Glutamatergic neuron (in vitro differentiated cells): Measurements from ENCODE around the gene PPP6R2. TPM values are rescaled to one million over a fixed set of nuclear protein-coding genes. Genes with fewer than 3 reads are reported as not detected.
A peak's percentile ranks its signal among the peaks of the same experiment; 100 is the strongest.

Experiments used
- DNase-seq: peaks from one replicate; pipeline ENCODE4 v3.0.0; 2022
- H3K27ac Mint-ChIP-seq: one replicate; pipeline ENCODE4 v1.8.0; 2020; ENCODE audit warnings: mild to moderate bottlenecking, mixed read lengths, inconsistent platforms; ENCODE audit not compliant: unreplicated experiment
- H3K27me3 Mint-ChIP-seq: one replicate; pipeline ENCODE4 v1.8.0; 2020; ENCODE audit warnings: mild to moderate bottlenecking, moderate library complexity, mixed read lengths, inconsistent platforms; ENCODE audit not compliant: unreplicated experiment
- H3K36me3 Mint-ChIP-seq: one replicate; pipeline ENCODE4 v1.8.0; 2020; ENCODE audit warnings: mild to moderate bottlenecking, mixed read lengths, inconsistent platforms; ENCODE audit not compliant: unreplicated experiment
- H3K4me1 Mint-ChIP-seq: one replicate; pipeline ENCODE4 v1.8.0; 2020; ENCODE audit warnings: mild to moderate bottlenecking, low read depth, mixed read lengths, inconsistent platforms; ENCODE audit not compliant: unreplicated experiment
- H3K4me3 Mint-ChIP-seq: one replicate; pipeline ENCODE4 v1.8.0; 2020; ENCODE audit warnings: mild to moderate bottlenecking, mixed read lengths, inconsistent platforms; ENCODE audit not compliant: unreplicated experiment
- H3K9me3 Mint-ChIP-seq: one replicate; pipeline ENCODE4 v1.8.0; 2020; ENCODE audit warnings: mild to moderate bottlenecking, moderate library complexity, mixed read lengths, inconsistent platforms; ENCODE audit not compliant: unreplicated experiment
- CTCF ChIP-seq: fragments of 200-600 bp; sonication (generic); IDR thresholded peaks from one replicate; pipeline ENCODE4 v1.5.0; 2021; ENCODE audit not compliant: partially characterized antibody, unreplicated experiment
- total RNA-seq: library from RNA; stranded (reverse); fragmentation: NEBNext Ultra II Directional; extraction: Animal tissue kit (Norgen Biotek cat#: 25700); gene quantifications from one replicate; pipeline ENCODE4 v1.2.1, GENCODE V29; 2021; ENCODE audit not compliant: unreplicated experiment

Gene PPP6R2
- total RNA-seq, 1 donor from 2014 or later = 122 TPM

- peak within 1 kb of the TSS; percentile 85 for H3K4me3 Mint-ChIP-seq
- peaks cover 5% of the 10 kb centered on the region for H3K9me3 Mint-ChIP-seq
- H3K36me3 Mint-ChIP-seq = no peaks in the 10 kb centered on the region
- H3K4me1 Mint-ChIP-seq = peaks cover 8% of the 10 kb centered on the region
- peak; percentile 78 for DNase-seq
- H3K27me3 Mint-ChIP-seq = peaks cover 11% of the 10 kb centered on the region
- no peak for TF ChIP-seq CTCF
- no peak within 1 kb of the TSS for H3K27ac Mint-ChIP-seq
Observed at GRCh38 chr22:50306753-50307749, 36.1 kb upstream of the PPP6R2 start, which contains the start of gene PLXNB2. Gene PLXNB2 (minus strand): TSS chr22:50307646. CDS start chr22:50290584, 17,062 bp downstream.

GRCh38 chr22:50307890-50308596 is 35.1 kb upstream of the PPP6R2 start:
- no peak overlapping the region for H3K27ac Mint-ChIP-seq
- TF ChIP-seq CTCF = no peak

GRCh38 chr22:50308597-50308935 is 34.6 kb upstream of the PPP6R2 start:
- Mint-ChIP-seq H3K27ac (peak overlapping the region; percentile 69), H3K4me3 (peak overlapping the region; percentile 32)

More at GRCh38 chr22:50307890-50308596, 35.1 kb upstream of the PPP6R2 start:
- peaks cover 8% of the 10 kb centered on the region for H3K27me3 Mint-ChIP-seq
- peak; percentile 25 for DNase-seq
- no peaks in the 10 kb centered on the region for H3K36me3 Mint-ChIP-seq
- H3K4me1 Mint-ChIP-seq = peaks cover 8% of the 10 kb centered on the region
- H3K4me3 Mint-ChIP-seq = no peak overlapping the region
- H3K9me3 Mint-ChIP-seq = peaks cover 3% of the 10 kb centered on the region

GRCh38 chr22:50308986-50309600 is 34.0 kb upstream of the PPP6R2 start:
- peak; percentile 23 for DNase-seq
- no peak for TF ChIP-seq CTCF
- Mint-ChIP-seq H3K27ac (peak overlapping the region; percentile 69), H3K36me3 (no peaks in the 10 kb centered on the region), H3K9me3 (peaks cover 3% of the 10 kb centered on the region), H3K27me3 (peaks cover 8% of the 10 kb centered on the region), H3K4me1 (peaks cover 10% of the 10 kb centered on the region), H3K4me3 (peak overlapping the region; percentile 32)

More at GRCh38 chr22:50308597-50308935, 34.6 kb upstream of the PPP6R2 start:
- H3K27me3 Mint-ChIP-seq = peaks cover 8% of the 10 kb centered on the region
- TF ChIP-seq CTCF = no peak
- DNase-seq = peak; percentile 33
- H3K4me1 Mint-ChIP-seq = peaks cover 8% of the 10 kb centered on the region
- peaks cover 3% of the 10 kb centered on the region for H3K9me3 Mint-ChIP-seq
- H3K36me3 Mint-ChIP-seq = no peaks in the 10 kb centered on the region
